EL (cell line): ENCODE measurements around the gene GNG11.
A peak's percentile ranks its signal among the peaks of the same experiment; 100 is the strongest.

Experiments used
- DNase-seq: peaks from one replicate; pipeline ENCODE4 v3.0.0-alpha.2; 2016

The GNG11 gene

DNA sequence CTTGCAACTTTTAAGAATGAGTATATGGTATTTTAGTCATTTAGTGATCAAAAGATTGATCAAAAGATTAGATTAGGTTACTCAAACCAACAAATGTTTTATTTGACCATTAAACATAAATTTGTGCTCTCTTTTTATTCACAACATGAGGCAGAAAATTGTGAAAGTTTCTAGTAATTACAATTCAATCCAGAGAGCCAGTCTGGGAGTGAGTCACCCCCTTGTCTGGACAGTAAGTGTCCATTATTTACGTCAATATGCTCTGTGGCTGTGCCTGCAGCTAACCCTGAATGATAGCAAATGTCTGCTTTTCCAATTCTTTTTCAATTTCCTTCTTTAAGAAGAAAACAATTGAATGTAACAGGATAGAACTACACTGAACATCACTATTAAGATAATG lies 27.9 kb downstream of the GNG11 start:
- DNase-seq: peak; percentile 82

DNA sequence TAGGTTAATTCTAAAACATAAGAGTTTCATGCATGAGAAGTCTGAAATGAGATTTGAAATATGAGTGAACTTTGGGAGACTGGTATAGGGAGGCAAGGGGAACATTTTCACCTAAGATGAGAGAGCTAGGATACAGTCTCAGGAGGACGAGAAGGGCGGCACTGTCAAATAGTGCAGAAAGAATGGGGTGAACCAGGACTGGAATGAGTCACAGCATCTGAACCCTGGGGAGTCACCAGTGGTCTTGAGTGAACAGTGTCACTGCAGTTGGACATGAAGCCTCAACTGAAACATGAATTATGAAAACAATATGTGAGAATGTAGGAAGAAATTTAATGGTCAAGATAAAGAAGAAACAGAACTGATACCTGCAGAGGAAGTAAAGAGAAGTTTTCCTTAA lies 33.8 kb downstream of the GNG11 start:
- no peak for DNase-seq

- no peak for DNase-seq
Measured at GRCh38 chr7:93957767-93958166, 36.2 kb downstream of the GNG11 start.

DNA sequence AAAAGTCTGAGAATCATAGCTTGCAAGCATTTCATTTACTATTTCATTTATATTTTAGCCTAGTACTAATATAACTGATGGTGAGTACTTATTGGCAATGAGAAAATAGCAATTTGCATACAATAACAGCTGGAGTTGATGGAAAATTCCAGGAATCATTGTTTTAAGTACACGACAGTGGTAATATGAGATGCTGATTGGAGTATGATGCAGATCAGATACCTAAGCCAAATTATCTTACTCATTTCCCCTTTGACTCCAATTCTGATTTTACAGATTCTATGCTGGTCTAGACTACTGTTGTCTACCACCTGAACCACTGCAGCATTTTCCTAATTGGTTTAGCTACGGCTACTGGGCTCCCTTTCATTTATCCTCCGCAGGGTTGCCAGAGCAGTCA lies 36.7 kb downstream of the GNG11 start:
- peak; percentile 12 for DNase-seq

DNA sequence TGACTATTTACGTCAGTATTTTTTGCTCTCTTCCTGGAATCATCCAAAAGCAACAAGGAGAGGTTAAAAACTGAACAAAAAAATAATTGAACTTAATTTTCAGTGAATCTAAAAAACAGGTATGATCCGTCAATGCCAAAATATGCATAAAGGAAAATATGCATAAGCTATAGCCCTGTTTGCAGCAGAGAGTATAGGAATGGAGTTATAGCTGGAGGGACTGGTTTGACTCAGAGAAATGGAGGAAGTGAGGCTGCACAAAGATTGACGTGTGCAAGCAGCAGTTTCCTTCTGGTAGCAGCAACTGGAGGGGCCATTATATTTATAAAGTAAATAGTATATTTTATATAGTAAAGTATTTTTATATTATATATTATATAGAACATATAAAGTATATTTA lies 37.1 kb downstream of the GNG11 start:
- DNase-seq: no peak

DNA sequence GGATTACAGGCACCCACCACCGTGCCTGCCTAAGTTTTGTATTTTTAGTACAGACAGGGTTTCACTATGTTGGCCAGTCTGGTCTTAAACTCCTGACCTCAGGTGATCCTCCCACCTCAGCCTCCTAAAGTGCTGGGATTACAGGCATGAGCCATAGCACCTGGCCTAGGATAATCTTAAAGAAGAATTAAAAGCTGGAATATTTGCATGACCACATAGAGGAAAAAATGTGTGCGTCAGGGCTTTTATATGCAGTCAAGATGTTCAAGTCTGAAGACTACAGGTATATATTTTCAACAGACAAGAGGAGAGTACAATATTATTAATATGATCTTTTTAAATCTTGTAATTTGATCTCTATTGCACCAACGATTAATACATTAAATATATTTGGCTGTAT lies 39.5 kb downstream of the GNG11 start:
- no peak for DNase-seq

- DNase-seq: no peak
Measured at GRCh38 chr7:93964262-93964661, 42.7 kb downstream of the GNG11 start.

DNA sequence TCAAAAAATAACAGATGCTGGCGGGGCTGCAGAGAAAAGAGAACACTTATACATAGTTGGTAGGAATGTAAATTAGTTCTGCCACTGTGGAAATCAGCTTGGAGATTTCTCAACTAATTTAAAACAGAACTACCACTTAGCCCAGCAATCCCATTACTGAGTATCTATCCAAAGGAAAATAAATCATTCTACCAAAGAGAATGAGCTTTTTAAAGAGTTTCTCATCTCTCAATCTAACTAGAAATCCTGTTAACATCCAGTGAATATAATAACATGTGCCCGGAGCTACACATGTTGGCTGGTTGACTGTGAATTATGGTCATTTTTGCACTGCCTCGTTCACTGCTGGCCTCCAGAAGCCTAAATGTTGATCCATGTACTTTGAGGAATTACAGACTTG lies 43.3 kb downstream of the GNG11 start:
- no peak for DNase-seq

- no peak for DNase-seq
Measured at GRCh38 chr7:93968911-93969620, 47.5 kb downstream of the GNG11 start.

GRCh38 chr7:93972029-93972725 lies 50.6 kb downstream of the GNG11 start:
- DNase-seq: no peak

DNA sequence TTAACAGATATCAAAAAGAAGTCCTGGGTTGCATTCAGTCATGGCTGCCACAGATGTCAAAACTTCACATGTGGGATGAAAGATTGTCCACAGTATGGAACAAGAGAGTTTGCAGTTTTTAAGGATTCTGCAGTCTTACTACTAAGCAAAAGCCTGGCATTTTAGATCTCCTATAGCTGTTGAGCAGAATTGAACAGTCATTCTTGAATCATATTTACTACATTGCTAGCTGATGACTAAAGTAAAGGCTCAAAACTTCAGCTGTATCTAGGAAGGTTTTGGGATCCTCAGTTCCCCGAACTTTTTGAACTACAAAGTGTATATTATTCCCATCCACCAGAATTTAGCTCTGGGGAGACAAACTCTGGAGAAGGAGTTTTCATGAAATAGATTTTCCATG lies 51.6 kb downstream of the GNG11 start:
- DNase-seq: peak; percentile 43

GRCh38 chr7:93977211-93977950 lies 55.8 kb downstream of the GNG11 start:
- DNase-seq: no peak
